IPS-20b (cell line): Measurements from ENCODE around the gene HES1.
"Not testable (repeated sequence)": the region's sequence is repeated elsewhere in the genome, so short reads cannot be mapped to it uniquely, and the experiment has no call there.

Experiments used
- H3K27ac ChIP-seq: one replicate; pipeline ENCODE4 v1.5.1; 2013; ENCODE audit warnings: low read length
- H3K27me3 ChIP-seq: 2 replicates; pipeline ENCODE4 v1.6.1; 2013; ENCODE audit warnings: mild to moderate bottlenecking, low read length, inconsistent platforms; ENCODE audit not compliant: insufficient read depth
- H3K36me3 ChIP-seq: 2 replicates; pipeline ENCODE4 v1.6.1; 2013; ENCODE audit warnings: low read depth, mild to moderate bottlenecking, inconsistent platforms, low read length, moderate library complexity; ENCODE audit not compliant: insufficient read depth
- H3K4me1 ChIP-seq: 2 replicates; pipeline ENCODE4 v1.6.1; 2013; ENCODE audit warnings: mild to moderate bottlenecking, control low read depth, inconsistent platforms, low read length, moderate library complexity; ENCODE audit not compliant: insufficient read depth
- H3K4me3 ChIP-seq: 2 replicates; pipeline ENCODE4 v1.5.1; 2013; ENCODE audit warnings: mild to moderate bottlenecking, low read length, inconsistent platforms
- H3K9ac ChIP-seq: 2 replicates; pipeline ENCODE4 v1.6.1; 2013; ENCODE audit warnings: low read depth, mild to moderate bottlenecking, inconsistent platforms, low read length, moderate library complexity
- H3K9me3 ChIP-seq: 2 replicates; pipeline ENCODE4 v1.6.1; 2013; ENCODE audit warnings: mild to moderate bottlenecking, low read depth, low read length, inconsistent platforms; ENCODE audit not compliant: insufficient read depth

HES1 gene

DNA sequence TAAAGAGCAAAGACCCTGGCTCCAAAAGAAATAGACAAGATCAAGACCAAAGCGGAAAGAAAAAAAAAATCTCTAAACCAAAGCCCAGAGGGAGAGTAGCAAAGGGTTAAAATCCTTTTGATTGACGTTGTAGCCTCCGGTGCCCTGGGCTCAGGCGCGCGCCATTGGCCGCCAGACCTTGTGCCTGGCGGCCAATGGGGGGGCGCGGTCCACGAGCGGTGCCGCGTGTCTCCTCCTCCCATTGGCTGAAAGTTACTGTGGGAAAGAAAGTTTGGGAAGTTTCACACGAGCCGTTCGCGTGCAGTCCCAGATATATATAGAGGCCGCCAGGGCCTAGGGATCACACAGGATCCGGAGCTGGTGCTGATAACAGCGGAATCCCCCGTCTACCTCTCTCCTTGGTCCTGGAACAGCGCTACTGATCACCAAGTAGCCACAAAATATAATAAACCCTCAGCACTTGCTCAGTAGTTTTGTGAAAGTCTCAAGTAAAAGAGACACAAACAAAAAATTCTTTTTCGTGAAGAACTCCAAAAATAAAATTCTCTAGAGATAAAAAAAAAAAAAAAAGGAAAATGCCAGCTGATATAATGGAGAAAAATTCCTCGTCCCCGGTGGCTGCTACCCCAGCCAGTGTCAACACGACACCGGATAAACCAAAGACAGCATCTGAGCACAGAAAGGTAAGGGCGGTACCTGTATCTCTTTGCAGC lies at the start of gene HES1:
TSS of gene HES1 (plus strand) at position 343 of the 713 bp plus-strand sequence. CDS start at position 576, 233 bp downstream.
- H3K27me3 ChIP-seq, result peaks cover 66% of the 10 kb centered on the region
- peaks cover 49% of the 10 kb centered on the region for H3K4me1 ChIP-seq

GRCh38 chr3:194086388-194087075 lies 49.4 kb upstream of the HES1 start:
- H3K9me3 ChIP-seq, result no peaks in the 10 kb centered on the region
- H3K4me3 ChIP-seq, result no peak overlapping the region
- no peak overlapping the region for H3K27ac ChIP-seq
- peaks cover 12% of the 10 kb centered on the region for H3K27me3 ChIP-seq
- H3K4me1 ChIP-seq, result peaks cover 21% of the 10 kb centered on the region
- peak overlapping the region; percentile 10; the same call in 1 of the 2 replicates for H3K9ac ChIP-seq
- no peaks in the 10 kb centered on the region for H3K36me3 ChIP-seq

More for the DNA sequence above, at the start of gene HES1:
- Histone ChIP-seq H3K27ac (no peak within 1 kb of the TSS), H3K9ac (peak within 1 kb of the TSS; percentile 77; the same call in 1 of the 2 replicates), H3K36me3 (no peaks in the 10 kb centered on the region), H3K9me3 (no peaks in the 10 kb centered on the region), H3K4me3 (peak within 1 kb of the TSS; percentile 81)

DNA sequence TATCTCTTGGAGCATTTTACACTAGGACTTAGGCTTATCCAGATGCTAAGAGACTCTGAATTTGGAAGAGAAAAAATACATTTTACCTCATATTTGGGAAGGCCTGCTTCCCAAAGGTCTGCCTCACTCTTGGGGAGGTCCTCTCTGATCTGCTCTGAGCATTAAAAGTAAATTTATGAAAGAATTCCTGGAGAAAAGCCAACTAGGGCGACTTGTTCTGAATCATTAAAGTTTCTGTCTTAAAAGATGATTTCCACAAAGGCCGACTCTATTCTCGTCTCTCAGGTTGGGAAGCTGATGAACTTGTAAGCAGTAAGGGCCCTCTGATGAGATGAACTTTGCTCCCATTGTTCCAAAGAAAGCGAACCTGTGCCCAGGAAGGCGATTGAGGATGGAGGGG lies 48.7 kb upstream of the HES1 start:
- Histone ChIP-seq H3K27me3 (peaks cover 12% of the 10 kb centered on the region), H3K4me3 (no peak overlapping the region), H3K27ac (no peak overlapping the region), H3K9me3 (no peaks in the 10 kb centered on the region), H3K36me3 (no peaks in the 10 kb centered on the region), H3K9ac (no peak overlapping the region), H3K4me1 (peaks cover 21% of the 10 kb centered on the region)

- H3K27me3 ChIP-seq, result peaks cover 12% of the 10 kb centered on the region
- no peak overlapping the region for H3K9ac ChIP-seq
- no peaks in the 10 kb centered on the region for H3K9me3 ChIP-seq
- no peak overlapping the region for H3K4me3 ChIP-seq
- H3K4me1 ChIP-seq, result peaks cover 21% of the 10 kb centered on the region
- no peak overlapping the region for H3K27ac ChIP-seq
- H3K36me3 ChIP-seq, result no peaks in the 10 kb centered on the region
These were observed 47.7 kb upstream of the HES1 start for GRCh38 chr3:194087995-194088855.

DNA sequence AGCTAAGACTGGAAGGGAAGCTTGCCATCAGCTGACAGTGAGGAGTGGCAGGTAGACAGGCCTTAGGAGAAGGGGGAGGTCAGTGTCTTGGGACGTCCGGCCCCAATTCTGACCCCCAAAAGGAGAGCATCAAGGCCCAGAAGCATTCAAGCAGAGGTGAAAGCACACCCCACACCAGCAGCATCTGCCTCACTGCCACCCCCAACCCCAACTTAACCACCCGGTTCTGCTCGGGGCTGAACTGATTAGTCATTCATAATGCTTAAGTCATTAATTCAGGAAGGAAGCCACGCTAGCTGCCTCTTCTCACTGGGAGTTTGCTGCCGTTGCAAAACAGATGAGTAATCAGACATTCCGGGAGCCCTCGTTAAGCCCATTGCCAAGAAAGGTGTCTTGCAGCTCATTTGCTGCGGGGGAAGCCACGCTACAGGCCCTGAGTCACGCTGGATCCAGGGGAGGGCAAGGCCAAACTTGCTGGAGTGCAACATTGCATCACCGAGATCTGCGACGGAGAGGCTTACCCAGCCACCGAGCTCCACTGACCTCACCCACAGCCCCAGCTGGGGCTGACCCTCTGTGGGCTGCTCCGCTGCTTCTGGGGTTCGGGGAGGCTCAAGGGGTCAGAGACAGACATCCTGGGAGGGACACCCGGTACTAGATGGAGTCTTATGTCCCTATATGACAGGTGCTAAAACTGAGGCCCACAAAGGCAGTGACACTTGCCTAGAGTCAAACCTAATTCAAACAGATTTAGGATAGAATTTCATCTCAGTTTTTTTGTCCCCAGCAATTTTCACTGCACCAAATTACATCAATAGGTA lies 46.4 kb upstream of the HES1 start:
- Histone ChIP-seq H3K36me3 (no peaks in the 10 kb centered on the region), H3K27me3 (peaks cover 12% of the 10 kb centered on the region), H3K9me3 (no peaks in the 10 kb centered on the region), H3K4me1 (peaks cover 21% of the 10 kb centered on the region), H3K27ac (no peak overlapping the region), H3K4me3 (no peak overlapping the region), H3K9ac (no peak overlapping the region)

DNA sequence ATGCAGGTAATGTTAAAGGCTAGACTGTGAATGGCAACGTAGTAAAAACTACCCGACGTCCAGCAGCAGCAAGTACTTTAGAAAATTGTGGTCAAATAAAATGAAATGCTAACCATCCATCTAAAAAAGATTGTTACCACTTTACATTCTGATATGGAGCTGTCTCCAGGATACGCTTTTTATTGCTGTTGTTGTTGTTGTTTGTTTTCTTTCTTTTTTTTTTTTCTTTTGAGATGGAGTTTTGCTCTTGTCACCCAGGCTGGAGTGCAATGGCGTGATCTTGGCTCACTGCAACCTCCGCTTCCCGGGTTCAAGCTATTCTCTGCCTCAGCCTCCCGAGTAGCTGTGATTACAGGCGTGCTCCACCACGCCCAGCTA lies 45.8 kb upstream of the HES1 start:
- H3K36me3 ChIP-seq, H3K9me3 ChIP-seq, H3K27ac ChIP-seq, H3K9ac ChIP-seq, H3K4me3 ChIP-seq: not testable (repeated sequence)
- peaks cover 19% of the 10 kb centered on the region for H3K4me1 ChIP-seq
- peaks cover 12% of the 10 kb centered on the region for H3K27me3 ChIP-seq

GRCh38 chr3:194090716-194091115 lies 45.2 kb upstream of the HES1 start:
- Histone ChIP-seq H3K27ac (no peak overlapping the region), H3K36me3 (no peaks in the 10 kb centered on the region), H3K4me1 (peaks cover 18% of the 10 kb centered on the region), H3K27me3 (peaks cover 12% of the 10 kb centered on the region), H3K9ac (no peak overlapping the region), H3K9me3 (no peaks in the 10 kb centered on the region), H3K4me3 (no peak overlapping the region)

GRCh38 chr3:194091141-194091540 lies 44.8 kb upstream of the HES1 start:
- Histone ChIP-seq H3K27ac (no peak overlapping the region), H3K9ac (no peak overlapping the region), H3K9me3 (no peaks in the 10 kb centered on the region), H3K4me3 (no peak overlapping the region), H3K36me3 (no peaks in the 10 kb centered on the region), H3K4me1 (peaks cover 15% of the 10 kb centered on the region; the same call in 1 of the 2 replicates), H3K27me3 (peaks cover 12% of the 10 kb centered on the region)

DNA sequence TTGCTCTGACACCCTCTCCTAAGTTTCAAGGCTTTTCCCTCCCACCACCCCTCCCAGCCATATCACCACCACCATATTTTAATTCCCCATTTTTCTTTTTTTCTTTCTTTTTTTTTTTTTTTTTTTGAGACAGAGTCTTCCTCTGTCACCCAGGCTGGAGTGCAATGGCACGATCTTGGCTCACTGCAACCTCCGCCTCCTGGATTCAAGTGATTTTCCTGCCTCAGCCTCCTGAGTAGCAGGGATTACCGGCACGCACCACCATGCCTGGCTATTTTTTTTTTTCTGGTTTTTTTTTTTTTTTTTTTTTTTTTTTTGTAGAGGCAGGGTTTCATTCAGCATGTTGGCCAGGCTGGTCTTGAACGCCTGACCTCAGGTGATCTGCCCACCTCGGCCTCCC lies 44.1 kb upstream of the HES1 start:
- H3K27me3 ChIP-seq, result peaks cover 12% of the 10 kb centered on the region
- H3K4me1 ChIP-seq, H3K27ac ChIP-seq, H3K9me3 ChIP-seq, H3K36me3 ChIP-seq, H3K9ac ChIP-seq, H3K4me3 ChIP-seq: not testable (repeated sequence)

- Histone ChIP-seq H3K27ac (no peak overlapping the region), H3K27me3 (peaks cover 7% of the 10 kb centered on the region), H3K9me3 (no peaks in the 10 kb centered on the region), H3K4me1 (no peaks in the 10 kb centered on the region; the same call in 1 of the 2 replicates), H3K9ac (no peak overlapping the region), H3K4me3 (no peak overlapping the region), H3K36me3 (no peaks in the 10 kb centered on the region)
These were observed 43.1 kb upstream of the HES1 start for GRCh38 chr3:194092881-194093301.

- H3K4me1 ChIP-seq, result no peaks in the 10 kb centered on the region; the same call in 1 of the 2 replicates
- no peak overlapping the region for H3K4me3 ChIP-seq
- no peaks in the 10 kb centered on the region for H3K36me3 ChIP-seq
These were observed 42.1 kb upstream of the HES1 start for GRCh38 chr3:194093842-194094241.

More at GRCh38 chr3:194093842-194094241, 42.1 kb upstream of the HES1 start:
- Histone ChIP-seq H3K9ac (no peak overlapping the region), H3K9me3 (no peaks in the 10 kb centered on the region), H3K27ac (no peak overlapping the region), H3K27me3 (peaks cover 4% of the 10 kb centered on the region; the same call in 1 of the 2 replicates)
